HG03135 (cell line): ENCODE data around the gene ISX.
A peak's percentile ranks its signal among the peaks of the same experiment; 100 is the strongest.

Experiments
- ATAC-seq: cut with Tn5 transposase; IDR thresholded peaks from one replicate; pipeline ENCODE4 v1.9.1; 2021; ENCODE audit warnings: mild to moderate bottlenecking, moderate library complexity; ENCODE audit not compliant: unreplicated experiment

Gene ISX

DNA sequence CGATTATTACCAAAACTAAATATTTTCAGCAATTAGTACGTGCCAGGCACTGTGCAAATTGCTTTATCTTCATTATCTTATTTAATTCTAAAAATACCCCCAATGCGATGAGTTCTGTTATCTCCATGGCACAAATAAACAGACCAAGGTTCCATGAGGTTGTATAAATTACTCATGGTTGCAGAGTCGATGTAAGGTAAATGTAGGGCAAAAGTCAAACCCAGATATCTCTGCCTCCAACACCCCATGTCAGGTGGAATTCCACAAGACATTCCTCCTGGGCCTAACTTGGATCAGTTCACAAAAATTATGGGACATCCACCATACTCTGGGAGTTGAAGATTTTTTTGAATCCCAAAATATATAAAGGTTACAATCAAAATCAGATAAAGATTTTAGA lies 43.7 kb downstream of the ISX start:
- no peak for ATAC-seq

DNA sequence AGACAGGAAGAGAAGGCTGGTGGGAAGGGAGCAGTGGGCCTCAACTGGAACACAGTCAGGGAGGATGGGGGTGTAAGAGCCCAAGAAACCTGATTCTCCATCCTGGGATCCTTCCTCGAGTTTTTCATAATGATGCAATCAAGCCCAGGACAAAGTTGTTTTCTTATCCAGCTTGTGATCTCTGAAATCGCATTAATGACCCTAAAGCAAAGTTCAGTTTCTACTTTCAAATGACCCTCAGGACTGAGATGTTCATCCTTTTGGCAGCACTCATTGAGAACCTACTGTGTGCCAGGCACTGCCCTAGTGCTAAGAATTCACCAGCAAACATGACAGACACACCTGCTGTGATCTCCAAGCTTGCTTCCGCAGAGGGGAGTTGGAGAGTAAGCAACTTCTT lies 45.3 kb downstream of the ISX start:
- no peak for ATAC-seq

DNA sequence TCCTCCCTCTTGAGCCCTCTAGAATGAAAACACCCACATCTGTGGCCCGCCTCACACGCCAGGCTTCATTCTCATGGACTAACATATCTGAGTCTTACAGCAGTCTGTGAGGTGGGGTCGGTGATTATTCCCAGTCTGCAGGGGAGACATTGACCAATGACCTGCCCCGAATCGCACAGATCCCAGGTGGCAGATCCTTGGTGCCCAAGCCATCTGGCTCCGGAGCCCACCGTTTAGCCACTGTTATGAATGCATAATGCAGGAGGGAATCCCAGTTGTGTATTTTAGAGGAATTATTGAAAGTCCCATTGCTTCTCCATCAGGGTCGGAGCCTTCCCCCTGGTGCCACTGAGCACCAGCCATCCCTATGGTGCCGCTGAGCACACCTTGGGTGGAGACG lies 47.4 kb downstream of the ISX start:
- no peak for ATAC-seq

DNA sequence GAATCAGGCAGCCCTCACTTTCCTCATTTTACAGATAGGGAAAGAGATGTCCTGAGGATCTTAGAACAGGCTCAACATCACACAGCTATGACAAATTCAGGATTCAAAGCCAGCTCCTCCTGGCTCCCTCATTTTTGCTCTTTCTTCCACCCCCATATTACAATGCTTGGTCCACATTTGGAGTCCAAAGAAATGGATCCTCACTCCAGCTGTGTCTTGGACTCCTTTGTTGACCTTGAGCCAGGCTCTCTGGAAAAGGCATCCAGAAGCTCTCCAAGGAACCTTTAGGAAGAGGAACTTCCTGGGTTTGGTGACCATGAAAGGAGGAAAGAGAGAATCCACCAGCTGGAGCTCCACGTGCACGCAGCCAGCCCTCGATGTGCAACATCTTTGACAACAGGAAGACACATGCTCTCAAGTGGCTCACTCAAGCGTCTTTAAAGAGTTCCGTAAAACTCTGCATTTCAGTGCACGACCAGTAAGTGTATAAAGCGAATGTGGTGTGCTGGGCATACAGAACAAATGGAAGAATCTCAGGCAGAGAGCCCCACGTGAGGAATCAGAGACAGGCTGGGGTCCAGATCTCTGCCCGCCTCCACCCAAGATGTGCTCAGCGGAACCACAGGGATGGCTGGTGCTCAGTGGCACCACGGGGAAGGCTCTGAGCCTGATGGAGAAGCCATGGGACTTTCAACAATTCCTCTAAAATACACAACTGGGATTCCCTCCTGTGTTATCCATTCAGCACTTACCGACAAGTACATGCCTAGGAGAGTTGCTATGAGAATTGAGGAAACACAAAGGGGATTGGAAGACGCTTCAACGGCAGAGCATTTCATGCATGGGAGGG lies 48.4 kb downstream of the ISX start:
- no peak for ATAC-seq

DNA sequence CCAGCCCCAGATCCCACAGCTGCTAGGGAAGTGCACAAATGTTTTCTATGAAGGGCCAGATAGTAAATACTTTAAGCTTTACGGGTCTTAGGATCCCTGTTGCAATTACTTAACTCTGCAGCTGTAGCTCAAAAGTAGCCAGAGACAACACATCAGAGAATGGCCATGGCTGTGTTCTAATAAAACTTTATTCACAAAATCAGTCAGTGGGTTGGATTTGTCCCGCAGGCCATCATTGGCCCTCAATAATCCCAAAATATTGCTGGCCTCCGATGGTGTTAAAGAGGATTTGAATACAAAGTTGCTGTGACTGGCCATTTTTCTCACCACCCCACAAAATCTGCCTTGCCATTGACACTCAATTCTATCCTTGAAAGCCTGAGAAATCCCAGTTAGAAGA lies 49.6 kb downstream of the ISX start:
- ATAC-seq: no peak

DNA sequence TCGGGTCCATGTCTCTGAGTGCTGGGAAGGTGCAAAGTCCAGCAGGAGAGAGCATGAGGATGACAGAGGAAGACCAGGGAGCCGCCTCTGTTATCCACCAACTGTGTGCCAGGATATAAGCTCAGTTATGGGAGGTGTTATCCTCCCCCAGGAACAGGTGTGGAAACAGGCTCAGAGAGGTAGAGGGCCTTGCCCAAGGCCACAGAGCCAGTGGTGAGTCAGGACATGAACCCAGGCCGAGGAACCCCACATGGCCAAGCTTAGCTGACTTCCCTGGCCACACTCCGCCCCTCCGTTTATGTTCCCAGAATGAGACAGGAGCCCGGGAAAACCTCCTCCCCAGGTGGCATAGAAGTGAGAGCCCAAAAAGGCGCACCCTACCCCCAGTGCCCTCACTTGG lies 50.3 kb downstream of the ISX start:
- no peak for ATAC-seq

DNA sequence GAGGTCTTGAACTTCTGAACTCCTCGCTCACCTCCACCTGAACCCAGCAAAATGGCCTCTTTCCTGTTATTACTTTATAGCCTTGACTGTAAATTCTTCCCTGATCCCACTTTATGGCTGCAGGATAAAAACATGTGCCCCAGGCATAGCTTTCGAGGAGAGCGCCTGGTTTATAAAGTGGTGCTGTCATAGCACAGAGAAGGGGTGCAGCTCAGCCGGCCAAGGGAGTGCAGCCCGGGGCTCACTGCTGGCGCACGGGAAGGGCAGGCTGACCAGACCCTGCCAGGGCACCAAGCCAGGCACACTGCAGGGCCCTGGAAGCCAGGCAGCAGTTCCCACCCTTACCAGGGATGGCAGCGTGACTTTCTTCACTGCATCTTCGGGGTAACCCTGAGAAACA lies 50.9 kb downstream of the ISX start:
- no peak for ATAC-seq

DNA sequence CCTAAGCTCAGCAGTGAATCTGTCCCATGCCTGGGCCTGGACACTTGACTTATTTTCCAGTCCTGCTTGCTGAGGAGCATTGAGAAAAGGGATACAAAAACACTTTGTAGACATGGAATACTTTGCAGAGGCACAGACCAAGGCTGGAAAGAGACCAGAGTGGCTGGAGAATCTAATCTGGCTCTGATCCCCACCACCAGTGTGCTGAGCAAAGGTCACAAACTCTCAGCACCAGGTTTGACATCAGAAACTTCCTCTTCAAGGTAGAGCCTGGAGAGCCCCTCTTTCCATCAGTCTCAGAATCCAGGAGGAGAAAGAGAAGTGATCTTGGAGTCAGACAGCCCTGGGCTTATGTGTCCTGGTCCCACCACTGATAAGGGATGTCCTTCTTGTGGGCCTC lies 53.5 kb downstream of the ISX start:
- ATAC-seq: no peak

DNA sequence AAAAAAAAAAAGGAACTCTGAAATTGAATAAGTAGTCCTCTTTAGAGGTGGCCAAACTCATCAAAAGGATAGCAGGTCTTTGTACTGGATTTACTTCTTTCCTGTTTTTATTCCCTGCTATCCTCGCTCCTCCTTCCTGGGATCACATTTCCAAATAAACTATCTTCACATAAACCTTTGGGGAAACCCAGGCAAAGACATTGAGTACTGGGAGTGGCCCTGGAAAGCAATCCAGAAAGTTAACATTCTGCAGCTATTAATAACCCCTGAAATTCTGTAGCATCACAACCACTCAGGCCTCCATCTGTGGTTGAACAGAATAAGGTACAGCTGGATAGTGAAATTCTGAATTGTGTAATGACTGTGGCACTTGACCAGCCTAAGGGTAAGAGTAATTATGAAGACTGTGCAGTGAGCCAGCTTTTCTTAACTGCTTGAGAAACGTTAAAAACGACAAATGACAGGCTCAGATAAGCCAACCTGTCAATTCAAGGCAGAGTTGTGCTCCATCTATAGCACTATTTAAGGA lies 58.8 kb downstream of the ISX start:
- ATAC-seq: no peak

DNA sequence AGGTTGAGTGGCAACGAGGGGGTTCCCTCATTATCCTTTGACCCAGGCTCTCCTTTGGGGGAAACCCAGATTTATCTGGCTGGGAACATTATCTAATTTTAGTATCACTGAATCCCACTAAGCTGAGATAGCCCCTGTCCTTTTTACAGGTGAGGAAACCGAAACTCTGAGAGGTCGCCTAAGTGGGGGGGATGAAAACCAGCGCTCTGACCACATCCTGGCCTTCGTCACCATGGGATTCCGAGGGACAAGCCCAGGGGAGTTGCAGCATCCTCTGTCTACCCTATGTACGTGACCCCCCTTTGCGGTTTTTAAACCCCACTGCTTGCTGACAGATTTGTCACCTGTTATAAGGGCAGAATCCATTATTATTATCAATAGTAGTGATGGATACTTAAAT lies 61.0 kb downstream of the ISX start:
- no peak for ATAC-seq

DNA sequence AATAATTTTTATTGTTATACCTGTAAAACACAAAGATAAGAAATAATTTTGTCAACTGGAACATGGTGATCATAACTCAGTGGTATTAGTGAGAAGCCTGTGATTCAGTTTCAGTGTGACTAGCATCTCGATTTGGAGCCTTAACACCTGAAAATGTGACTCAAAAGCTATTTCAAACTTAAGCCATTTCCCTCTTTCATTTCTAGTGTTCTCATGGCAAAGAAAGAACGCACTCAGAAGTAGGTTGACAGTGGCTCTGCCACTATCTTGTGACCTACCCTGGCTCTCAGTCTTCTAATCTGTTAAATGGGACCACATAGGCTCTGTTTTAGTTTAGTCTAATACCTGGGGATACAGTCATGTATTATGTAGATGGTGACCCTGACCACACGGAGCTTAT lies 62.7 kb downstream of the ISX start:
- ATAC-seq: peak; percentile 47

DNA sequence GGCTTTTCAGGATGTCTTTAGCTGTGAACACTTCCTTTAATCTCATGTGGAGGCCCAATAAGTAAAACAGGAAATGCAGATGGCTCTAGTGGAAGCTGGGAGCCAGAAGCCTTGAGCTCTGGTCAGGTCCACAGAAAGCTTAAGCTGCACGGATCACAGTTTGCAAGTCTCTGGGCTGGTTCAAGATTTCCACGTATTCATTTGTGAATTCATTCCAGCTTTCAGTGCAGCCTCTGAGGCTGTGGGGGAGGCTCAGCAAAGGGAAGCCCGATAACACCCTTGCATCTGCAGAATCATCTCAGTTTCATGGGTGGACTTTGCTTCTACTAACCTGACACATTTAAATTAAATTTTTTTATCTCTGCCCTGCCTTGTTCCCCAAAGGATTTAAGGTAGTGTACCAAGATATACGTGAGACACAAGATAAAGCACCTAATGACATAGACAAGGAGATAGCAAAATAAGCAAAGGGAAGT lies 65.6 kb downstream of the ISX start:
- no peak for ATAC-seq

DNA sequence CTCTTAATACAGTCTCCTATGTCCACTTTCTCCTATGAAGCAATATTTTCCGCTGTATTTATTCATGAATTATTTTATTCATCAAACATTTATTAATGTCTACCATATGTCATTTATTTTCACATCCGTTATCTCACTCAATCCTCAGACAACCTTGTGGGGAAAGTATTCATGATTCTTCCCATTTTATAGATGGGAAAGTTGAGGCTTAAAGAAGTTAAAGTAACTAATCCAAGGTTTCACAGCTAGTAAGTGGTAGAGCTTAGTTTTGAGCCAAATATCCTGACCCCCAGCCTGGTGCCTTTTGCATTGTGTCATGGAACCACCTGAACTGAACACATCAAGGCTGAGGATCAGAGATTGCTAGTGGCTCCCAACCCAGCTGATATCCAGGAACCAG lies 66.6 kb downstream of the ISX start:
- ATAC-seq: no peak

DNA sequence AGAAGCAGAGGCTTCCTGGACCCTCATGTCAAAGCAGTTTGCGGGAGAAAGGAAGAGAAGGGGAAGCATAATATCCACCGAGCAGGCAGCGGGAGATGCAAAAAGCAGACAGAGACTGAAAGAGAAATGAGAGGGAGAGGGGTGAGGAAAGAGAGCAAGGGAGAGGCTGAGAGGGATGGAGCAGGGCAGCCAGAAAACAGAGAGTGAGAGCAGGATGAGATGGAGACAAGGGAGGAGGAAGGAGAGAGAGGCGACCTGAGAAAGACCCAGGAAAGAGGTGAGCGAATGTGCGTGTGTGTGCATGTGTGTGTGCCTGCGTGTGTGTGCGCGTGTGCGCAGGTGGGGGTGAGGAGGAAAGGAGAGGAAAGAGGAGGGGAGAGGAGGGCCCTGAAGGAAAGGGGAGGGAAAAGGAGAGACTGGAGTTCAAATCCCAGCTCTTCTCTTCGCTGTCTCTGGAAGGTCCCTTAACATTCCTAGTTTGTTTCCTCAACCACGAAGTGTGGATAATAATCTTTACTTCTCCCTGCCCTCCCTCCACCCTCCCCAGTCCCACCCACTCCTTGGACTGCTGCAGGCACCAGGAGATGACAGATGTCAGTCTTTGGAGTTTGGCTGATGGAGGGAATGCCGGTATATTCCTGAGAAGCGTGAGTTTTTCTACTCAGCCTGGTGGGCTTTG lies 67.9 kb downstream of the ISX start:
- ATAC-seq: no peak

DNA sequence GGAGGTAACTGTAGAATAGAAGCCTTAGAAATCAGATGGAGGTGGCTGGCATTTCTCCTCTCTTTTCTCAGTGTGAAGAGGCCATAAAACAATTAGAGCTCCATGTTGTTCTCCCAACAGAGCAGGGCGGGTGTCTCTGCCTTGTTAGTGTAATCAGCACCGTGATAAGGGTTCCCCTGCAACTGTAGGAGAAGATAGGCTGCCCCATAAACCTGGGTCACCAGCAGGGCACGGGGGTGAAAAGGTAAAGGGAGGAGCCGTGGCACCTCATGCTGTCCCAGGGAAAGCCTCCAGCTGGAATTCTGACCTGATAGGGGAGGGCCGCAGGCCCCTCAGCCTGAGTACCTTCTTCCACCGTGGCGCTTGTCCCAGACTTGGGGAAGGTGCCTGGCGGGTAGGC lies 68.7 kb downstream of the ISX start:
- no peak for ATAC-seq

DNA sequence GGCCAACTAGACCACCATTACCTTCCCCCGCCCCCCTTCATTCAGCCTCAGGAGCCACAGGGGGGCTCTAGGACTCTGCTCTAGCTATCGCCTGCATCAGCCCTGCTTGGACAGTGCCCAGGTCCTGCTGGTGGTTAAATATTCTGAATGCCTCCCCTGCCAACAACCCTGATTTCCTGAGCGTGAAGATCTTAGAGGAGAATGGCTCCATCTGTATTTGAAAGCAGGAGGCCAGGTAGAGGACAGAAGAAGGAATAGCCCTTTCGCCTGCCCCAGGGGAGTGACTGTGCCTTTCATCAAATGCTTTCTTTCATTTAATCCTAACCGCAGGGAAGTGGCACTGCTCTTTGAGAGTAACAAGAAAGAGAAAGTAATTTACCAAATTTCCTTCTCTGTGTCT lies 69.2 kb downstream of the ISX start:
- no peak for ATAC-seq
